T-helper 22 cell (primary cell): ENCODE data around the gene TTC16.

Experiments used
- DNase-seq: peaks from one replicate; pipeline ENCODE4 v3.0.0-alpha.2; 2020; ENCODE audit warnings: low read depth

TTC16 gene

GRCh38 chr9:127722055-127722745 lies 6.3 kb downstream of the TTC16 start:
- no peak for DNase-seq

GRCh38 chr9:127723013-127723412 lies 7.1 kb downstream of the TTC16 start:
- no peak for DNase-seq

GRCh38 chr9:127723444-127723843 lies 7.6 kb downstream of the TTC16 start:
- DNase-seq, result no peak

GRCh38 chr9:127724012-127724411 lies 8.1 kb downstream of the TTC16 start:
- no peak for DNase-seq

- DNase-seq, result no peak
Measured at GRCh38 chr9:127726871-127727270, 11.0 kb downstream of the TTC16 start.

- no peak for DNase-seq
Measured at GRCh38 chr9:127728808-127729207, 12.9 kb downstream of the TTC16 start.

- DNase-seq, result no peak
Measured at GRCh38 chr9:127729522-127730256, 13.8 kb downstream of the TTC16 start.

- DNase-seq, result no peak
Measured at GRCh38 chr9:127730262-127730661, 14.4 kb downstream of the TTC16 start.

- DNase-seq, result no peak
Measured at GRCh38 chr9:127730799-127731410, 15.0 kb downstream of the TTC16 start.

- no peak for DNase-seq
Measured at GRCh38 chr9:127731938-127732337, 16.1 kb downstream of the TTC16 start.

GRCh38 chr9:127732444-127732843 lies 16.6 kb downstream of the TTC16 start:
- DNase-seq, result no peak

GRCh38 chr9:127733614-127734013 lies 17.7 kb downstream of the TTC16 start:
- DNase-seq, result no peak

- no peak for DNase-seq
Measured at GRCh38 chr9:127734247-127734746, 18.4 kb downstream of the TTC16 start.

GRCh38 chr9:127734747-127735529 lies 19.1 kb downstream of the TTC16 start, which contains the start of gene TOR2A:
TOR2A (minus strand) TSS chr9:127735294; CDS start chr9:127735270, 24 bp downstream.
- peak; percentile 98 for DNase-seq

- no peak for DNase-seq
Measured at GRCh38 chr9:127735530-127736185, 19.8 kb downstream of the TTC16 start.

- DNase-seq, result no peak
Measured at GRCh38 chr9:127738666-127739065, 22.8 kb downstream of the TTC16 start.

GRCh38 chr9:127739614-127740330 lies 23.9 kb downstream of the TTC16 start:
- no peak for DNase-seq

GRCh38 chr9:127741831-127742434 lies 26.1 kb downstream of the TTC16 start:
- no peak for DNase-seq

- DNase-seq, result no peak
Measured at GRCh38 chr9:127742435-127743088, 26.7 kb downstream of the TTC16 start.
